ENCODE data around the gene VPS36. TPM values are rescaled to one million over a fixed set of nuclear protein-coding genes. Genes with fewer than 3 reads are reported as not detected.
"Not testable (repeated sequence)": the region's sequence is repeated elsewhere in the genome, so short reads cannot be mapped to it uniquely, and the experiment has no call there.

VPS36 gene
- total and polyA plus RNA-seq, 9 donors: 35.4 to 54.0 (median 39.3) TPM

GRCh38 chr13:52408071-52408658 is 42.3 kb downstream of the VPS36 start:
- WGBS (ENCODE audit: insufficient coverage): 92% methylated on average over 15 of the region's 33 CpGs
- H3K4me3 ChIP-seq (ENCODE audit: low read length); H3K27me3 ChIP-seq (ENCODE audit: control insufficient read depth, insufficient read depth, low read length); DNase-seq; H3K9me3 ChIP-seq (replicated peaks; ENCODE audit: control insufficient read depth, low read depth, low read length); H3K4me1 ChIP-seq (ENCODE audit: control insufficient read depth, insufficient read depth, low read length); H3K27ac ChIP-seq (ENCODE audit: low read length); H3K36me3 ChIP-seq (ENCODE audit: control insufficient read depth, insufficient read depth, low read length): not testable (repeated sequence)

- WGBS (ENCODE audit: insufficient coverage): 91% methylated on average over 7 of the region's 12 CpGs
- H3K4me3 ChIP-seq (ENCODE audit: low read length): not testable (repeated sequence)
These were observed 43.0 kb downstream of the VPS36 start for GRCh38 chr13:52407436-52407835.

DNA sequence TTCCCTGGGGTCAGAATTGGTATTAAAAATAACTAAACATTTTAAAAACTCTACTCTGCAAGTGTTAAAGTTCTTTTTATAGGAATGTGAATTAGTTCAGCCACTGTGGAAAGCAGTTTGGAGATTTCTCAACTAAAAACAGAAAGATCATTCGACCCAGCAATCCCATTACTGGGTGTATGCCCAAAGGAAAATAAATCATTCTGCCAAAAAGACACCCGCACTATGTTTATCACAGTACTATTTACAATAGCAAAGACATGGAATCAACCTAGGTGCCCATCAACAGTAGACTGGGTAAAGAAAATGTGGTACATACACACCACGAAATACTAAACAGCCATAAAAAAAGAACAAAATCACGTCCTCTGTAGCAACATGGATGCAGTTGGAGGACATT is 43.8 kb downstream of the VPS36 start:
- Histone ChIP-seq H3K9me3 (replicated peaks; ENCODE audit: control insufficient read depth, low read depth, low read length) (no peaks in the 10 kb centered on the region), H3K27ac (ENCODE audit: low read length) (peak overlapping the region; percentile 76), H3K4me3 (ENCODE audit: low read length) (peak overlapping the region; percentile 58), H3K27me3 (ENCODE audit: control insufficient read depth, insufficient read depth, low read length) (peaks cover 2% of the 10 kb centered on the region), H3K36me3 (ENCODE audit: control insufficient read depth, insufficient read depth, low read length) (peaks cover 4% of the 10 kb centered on the region), H3K4me1 (ENCODE audit: control insufficient read depth, insufficient read depth, low read length) (peaks cover 4% of the 10 kb centered on the region)
- no peak for DNase-seq
- WGBS (ENCODE audit: insufficient coverage): no CpG with 5 or more reads among the region's 4 CpGs

More at GRCh38 chr13:52407436-52407835, 43.0 kb downstream of the VPS36 start:
- not testable (repeated sequence) for DNase-seq; H3K4me1 ChIP-seq (ENCODE audit: control insufficient read depth, insufficient read depth, low read length); H3K9me3 ChIP-seq (replicated peaks; ENCODE audit: control insufficient read depth, low read depth, low read length); H3K27ac ChIP-seq (ENCODE audit: low read length); H3K27me3 ChIP-seq (ENCODE audit: control insufficient read depth, insufficient read depth, low read length); H3K36me3 ChIP-seq (ENCODE audit: control insufficient read depth, insufficient read depth, low read length)

GRCh38 chr13:52405767-52406494 is 44.5 kb downstream of the VPS36 start, which contains the start of gene THSD1:
THSD1 (minus strand) TSS chr13:52406172; CDS start chr13:52402600, 3,572 bp downstream.
- under 1% methylated on average over 59 of the region's 68 CpGs for whole genome bisulfite sequencing (ENCODE audit: insufficient coverage)
- Histone ChIP-seq H3K27ac (ENCODE audit: low read length) (peak within 1 kb of the TSS; percentile 76), H3K4me1 (ENCODE audit: control insufficient read depth, insufficient read depth, low read length) (peaks cover 4% of the 10 kb centered on the region), H3K36me3 (ENCODE audit: control insufficient read depth, insufficient read depth, low read length) (peaks cover 4% of the 10 kb centered on the region), H3K27me3 (ENCODE audit: control insufficient read depth, insufficient read depth, low read length) (peaks cover 2% of the 10 kb centered on the region), H3K9me3 (replicated peaks; ENCODE audit: control insufficient read depth, low read depth, low read length) (no peaks in the 10 kb centered on the region), H3K4me3 (ENCODE audit: low read length) (peak within 1 kb of the TSS; percentile 58)
- DNase-seq: peak; percentile 82

DNA sequence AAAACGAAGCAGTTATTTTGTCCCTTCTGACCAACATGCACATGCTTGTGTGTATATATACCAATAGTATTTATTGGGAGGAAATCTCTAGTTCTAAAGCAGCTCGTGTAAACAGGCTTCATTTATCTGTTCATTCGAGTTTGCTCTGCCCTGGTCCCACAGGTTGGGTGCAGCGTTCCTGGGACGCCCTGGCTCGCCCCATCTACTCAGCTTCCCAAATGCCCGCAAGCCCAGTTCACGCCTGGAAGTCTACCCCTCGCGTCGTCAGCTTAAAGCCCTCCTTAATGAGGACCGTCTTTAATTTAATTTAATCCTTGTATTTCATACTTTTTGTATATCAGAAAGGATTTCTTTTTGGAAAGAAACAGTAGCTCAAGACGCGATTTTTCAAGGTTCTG is 45.1 kb downstream of the VPS36 start:
- peak; percentile 27 for DNase-seq
- H3K4me3 ChIP-seq (ENCODE audit: low read length): peak overlapping the region; percentile 58
- H3K27me3 ChIP-seq (ENCODE audit: control insufficient read depth, insufficient read depth, low read length): peaks cover 2% of the 10 kb centered on the region
- H3K27ac ChIP-seq (ENCODE audit: low read length): peak overlapping the region; percentile 69
- WGBS (ENCODE audit: insufficient coverage): 2% methylated on average over 7 of the region's 14 CpGs
- peaks cover 4% of the 10 kb centered on the region for H3K36me3 ChIP-seq (ENCODE audit: control insufficient read depth, insufficient read depth, low read length)
- peaks cover 4% of the 10 kb centered on the region for H3K4me1 ChIP-seq (ENCODE audit: control insufficient read depth, insufficient read depth, low read length)
- H3K9me3 ChIP-seq (replicated peaks; ENCODE audit: control insufficient read depth, low read depth, low read length): no peaks in the 10 kb centered on the region

GRCh38 chr13:52399708-52400107 is 50.7 kb downstream of the VPS36 start:
- DNase-seq: no peak
- no peak overlapping the region for H3K27ac ChIP-seq (ENCODE audit: low read length)
- peaks cover 5% of the 10 kb centered on the region for H3K4me1 ChIP-seq (ENCODE audit: control insufficient read depth, insufficient read depth, low read length)
- WGBS (ENCODE audit: insufficient coverage): no CpG with 5 or more reads among the region's 1 CpG
- H3K27me3 ChIP-seq (ENCODE audit: control insufficient read depth, insufficient read depth, low read length): no peaks in the 10 kb centered on the region
- H3K4me3 ChIP-seq (ENCODE audit: low read length): no peak overlapping the region
- H3K36me3 ChIP-seq (ENCODE audit: control insufficient read depth, insufficient read depth, low read length): peaks cover 21% of the 10 kb centered on the region
- no peaks in the 10 kb centered on the region for H3K9me3 ChIP-seq (replicated peaks; ENCODE audit: control insufficient read depth, low read depth, low read length)

DNA sequence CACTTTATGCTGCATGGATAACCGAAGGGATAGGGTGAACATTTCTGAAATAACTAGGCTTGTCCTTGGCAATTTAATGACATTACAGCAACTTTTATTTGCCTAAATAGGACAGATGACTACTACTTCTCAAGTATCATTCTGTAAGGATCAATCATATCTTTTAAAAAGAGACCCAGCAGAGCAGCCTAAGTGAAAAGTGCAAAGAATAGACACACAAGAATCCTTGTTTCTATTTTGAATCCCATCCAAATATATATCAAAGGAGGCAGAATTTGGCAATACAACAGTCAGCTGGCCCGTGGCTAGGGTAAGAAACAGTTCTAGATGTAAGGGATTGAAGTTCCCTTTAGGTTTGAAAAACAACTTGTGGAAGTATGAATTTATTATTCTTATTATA is 51.4 kb downstream of the VPS36 start:
- Histone ChIP-seq H3K4me1 (ENCODE audit: control insufficient read depth, insufficient read depth, low read length) (peaks cover 5% of the 10 kb centered on the region), H3K4me3 (ENCODE audit: low read length) (no peak overlapping the region)
- WGBS (ENCODE audit: insufficient coverage): no CpG with 5 or more reads among the region's 2 CpGs

GRCh38 chr13:52395704-52396103 is 54.7 kb downstream of the VPS36 start:
- peaks cover 8% of the 10 kb centered on the region for H3K4me1 ChIP-seq (ENCODE audit: control insufficient read depth, insufficient read depth, low read length)
- DNase-seq: no peak
- H3K27ac ChIP-seq (ENCODE audit: low read length): no peak overlapping the region
- 76% methylated on average over 4 of the region's 4 CpGs for WGBS (ENCODE audit: insufficient coverage)
- H3K4me3 ChIP-seq (ENCODE audit: low read length): no peak overlapping the region
- no peaks in the 10 kb centered on the region for H3K27me3 ChIP-seq (ENCODE audit: control insufficient read depth, insufficient read depth, low read length)
- H3K9me3 ChIP-seq (replicated peaks; ENCODE audit: control insufficient read depth, low read depth, low read length): no peaks in the 10 kb centered on the region
- H3K36me3 ChIP-seq (ENCODE audit: control insufficient read depth, insufficient read depth, low read length): peaks cover 34% of the 10 kb centered on the region

More for the DNA sequence above, 51.4 kb downstream of the VPS36 start:
- Histone ChIP-seq H3K27me3 (ENCODE audit: control insufficient read depth, insufficient read depth, low read length) (no peaks in the 10 kb centered on the region), H3K27ac (ENCODE audit: low read length) (no peak overlapping the region), H3K36me3 (ENCODE audit: control insufficient read depth, insufficient read depth, low read length) (peaks cover 23% of the 10 kb centered on the region), H3K9me3 (replicated peaks; ENCODE audit: control insufficient read depth, low read depth, low read length) (no peaks in the 10 kb centered on the region)
- no peak for DNase-seq

DNA sequence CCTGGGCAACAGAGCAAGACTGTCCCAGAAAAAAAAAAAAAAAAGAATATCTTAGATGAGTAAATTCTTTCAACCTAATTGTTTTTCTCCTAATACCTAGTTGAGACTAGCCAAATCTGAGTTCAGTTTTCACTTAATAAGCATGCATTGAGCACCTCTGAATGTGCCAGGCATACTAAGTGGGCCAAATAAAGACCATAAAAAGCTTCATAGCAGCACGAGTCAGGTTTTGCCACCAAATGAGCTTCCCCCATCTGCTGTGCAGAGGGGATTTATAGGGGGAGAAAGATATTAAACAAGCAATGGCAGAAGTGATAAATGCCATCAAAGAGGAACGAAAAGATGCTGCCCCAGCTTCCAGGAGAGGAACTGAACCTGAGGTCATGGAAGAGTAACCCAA is 55.8 kb downstream of the VPS36 start:
- 85% methylated on average over 1 of the region's 2 CpGs for WGBS (ENCODE audit: insufficient coverage)
- no peaks in the 10 kb centered on the region for H3K27me3 ChIP-seq (ENCODE audit: control insufficient read depth, insufficient read depth, low read length)
- no peak overlapping the region for H3K27ac ChIP-seq (ENCODE audit: low read length)
- no peak for DNase-seq
- H3K36me3 ChIP-seq (ENCODE audit: control insufficient read depth, insufficient read depth, low read length): peaks cover 32% of the 10 kb centered on the region
- no peaks in the 10 kb centered on the region for H3K9me3 ChIP-seq (replicated peaks; ENCODE audit: control insufficient read depth, low read depth, low read length)
- no peak overlapping the region for H3K4me3 ChIP-seq (ENCODE audit: low read length)
- H3K4me1 ChIP-seq (ENCODE audit: control insufficient read depth, insufficient read depth, low read length): peaks cover 8% of the 10 kb centered on the region

DNA sequence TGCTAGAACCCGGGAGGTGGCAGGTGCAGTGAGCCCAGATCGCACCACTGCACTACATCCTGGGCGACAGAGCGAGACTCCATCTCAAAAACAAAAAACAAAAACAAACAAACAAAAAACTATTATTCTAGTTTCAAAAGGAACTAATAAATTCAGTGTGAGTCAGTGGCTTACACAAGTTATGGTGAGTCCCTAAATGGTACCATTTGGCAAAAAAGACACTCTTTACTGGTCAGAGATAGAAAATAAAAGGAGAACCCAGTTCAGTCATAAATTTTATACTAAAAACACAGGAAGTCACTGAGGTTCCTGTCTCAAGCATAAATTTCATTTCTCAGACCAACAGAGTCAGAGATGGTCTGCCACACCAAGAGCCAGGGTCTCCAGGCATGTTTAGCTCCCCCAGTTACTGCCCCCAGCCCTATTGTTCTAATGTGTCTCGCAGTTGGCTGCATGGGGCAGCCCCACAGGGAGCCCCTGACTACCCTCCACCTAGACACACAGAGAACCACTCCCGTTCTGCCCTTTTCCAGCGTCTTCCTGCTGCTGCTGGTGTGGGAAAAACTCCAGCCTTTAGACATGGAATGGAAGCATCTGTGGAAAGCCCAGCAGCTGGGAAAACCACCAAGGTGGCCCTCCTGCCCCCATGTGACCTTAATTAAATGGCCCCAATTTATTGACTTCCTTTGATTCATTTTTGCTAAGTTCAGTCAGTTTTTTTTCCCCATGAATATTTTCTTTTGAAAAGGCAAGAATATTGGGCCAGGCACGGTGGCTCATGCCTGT is 56.7 kb downstream of the VPS36 start:
- DNase-seq: no peak
- no peaks in the 10 kb centered on the region for H3K9me3 ChIP-seq (replicated peaks; ENCODE audit: control insufficient read depth, low read depth, low read length)
- no peak overlapping the region for H3K27ac ChIP-seq (ENCODE audit: low read length)
- H3K4me1 ChIP-seq (ENCODE audit: control insufficient read depth, insufficient read depth, low read length): peaks cover 8% of the 10 kb centered on the region
- H3K27me3 ChIP-seq (ENCODE audit: control insufficient read depth, insufficient read depth, low read length): no peaks in the 10 kb centered on the region
- WGBS (ENCODE audit: insufficient coverage): 64% methylated on average over 2 of the region's 8 CpGs
- no peak overlapping the region for H3K4me3 ChIP-seq (ENCODE audit: low read length)
- H3K36me3 ChIP-seq (ENCODE audit: control insufficient read depth, insufficient read depth, low read length): peaks cover 32% of the 10 kb centered on the region
